Left colon (tissue), 2 donors: ENCODE measurements around the gene LAMC3. TPM values are rescaled to one million over a fixed set of nuclear protein-coding genes. Genes with fewer than 3 reads are reported as not detected.

Experiments
- ATAC-seq: fragments of 200-7000 bp; cut with Tn5 transposase; one replicate; pipeline ENCODE4 v1.9.1; 2020; ENCODE audit warnings: mild to moderate bottlenecking, moderate library complexity
- DNase-seq, 2 donors: peaks; one replicate each; pipeline ENCODE4 v3.0.0-alpha.2; 2020
- intact Hi-C, 2 donors: fragments of 100-400 bp; cut with DNase I in 1 of 2; cut with micrococcal nuclease in 1 of 2; formaldehyde crosslinking; loops; one replicate each; pipeline versions ENCODE4 v1.11.2 to v1.14.0; 2022; cut with DNase I, micrococcal nuclease
- long read RNA-seq: library from polyadenylated mRNA; unstranded; transcript quantifications from one replicate; pipeline ENCODE4 v2.0.0, GENCODE V29; 2021
- total RNA-seq, 2 donors: library from RNA; stranded (reverse); fragmentation: NEBNext Ultra II Directional; extraction: Animal tissue kit (Norgen Biotek cat#: 25700); gene quantifications; one replicate each; pipeline ENCODE4 v1.2.1, GENCODE V29; 2021
- donor health status: DM: no; HTN: no; CAD: no.
- donor health status: DM: yes; HTN: yes; CAD: no.

The LAMC3 gene
- 1 to 10 TPM in 1 of 2 donors, under 1 TPM in 1; 0.82 to 1.3 TPM for total RNA-seq
- long read RNA-seq, partial matches to known transcripts = 1 of 1 reads
- long read RNA-seq, other reads (novel, unspliced or antisense) = 0 of 1 reads

DNA sequence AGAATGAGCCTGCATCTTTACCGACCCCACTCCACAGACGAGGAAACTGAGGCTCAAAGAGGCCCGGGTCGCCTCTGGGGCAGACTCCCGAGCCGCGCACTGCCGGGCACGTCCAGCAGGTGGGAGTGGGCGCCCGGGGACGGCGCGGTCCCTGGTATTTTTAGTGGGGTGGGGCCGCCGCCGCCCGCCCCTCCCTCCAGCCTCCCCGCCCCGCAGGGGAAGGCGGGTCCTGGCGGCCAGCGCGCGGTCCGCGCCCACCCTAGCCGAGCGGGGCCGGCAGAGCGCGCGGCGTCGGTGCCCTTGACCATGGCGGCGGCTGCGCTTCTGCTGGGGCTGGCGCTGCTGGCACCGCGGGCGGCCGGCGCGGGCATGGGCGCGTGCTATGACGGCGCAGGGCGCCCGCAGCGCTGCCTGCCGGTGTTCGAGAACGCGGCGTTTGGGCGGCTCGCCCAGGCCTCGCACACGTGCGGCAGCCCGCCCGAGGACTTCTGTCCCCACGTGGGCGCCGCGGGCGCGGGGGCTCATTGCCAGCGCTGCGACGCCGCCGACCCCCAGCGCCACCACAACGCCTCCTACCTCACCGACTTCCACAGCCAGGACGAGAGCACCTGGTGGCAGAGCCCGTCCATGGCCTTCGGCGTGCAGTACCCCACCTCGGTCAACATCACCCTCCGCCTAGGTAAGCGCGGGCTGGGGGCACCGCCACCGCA, at the start of gene LAMC3:
TSS of gene LAMC3 (plus strand) at position 266 of the 710 bp plus-strand sequence. CDS start at position 307, 41 bp downstream.
- ATAC-seq = peak; percentile 42
- no peak for DNase-seq
- intact Hi-C loops = no loop called here

- DNase-seq = no peak
- intact Hi-C loops = no loop called here
- ATAC-seq = no peak
Observed at GRCh38 chr9:130959809-130960334, 49.1 kb upstream of the LAMC3 start.

- intact Hi-C loops = no loop called here
- DNase-seq (no peak), ATAC-seq (no peak)
Observed at GRCh38 chr9:130960522-130961378, 48.2 kb upstream of the LAMC3 start.

- ATAC-seq (no peak), DNase-seq (no peak)
- intact Hi-C loops = no loop called here
Observed at GRCh38 chr9:130961511-130962300, 47.3 kb upstream of the LAMC3 start.

DNA sequence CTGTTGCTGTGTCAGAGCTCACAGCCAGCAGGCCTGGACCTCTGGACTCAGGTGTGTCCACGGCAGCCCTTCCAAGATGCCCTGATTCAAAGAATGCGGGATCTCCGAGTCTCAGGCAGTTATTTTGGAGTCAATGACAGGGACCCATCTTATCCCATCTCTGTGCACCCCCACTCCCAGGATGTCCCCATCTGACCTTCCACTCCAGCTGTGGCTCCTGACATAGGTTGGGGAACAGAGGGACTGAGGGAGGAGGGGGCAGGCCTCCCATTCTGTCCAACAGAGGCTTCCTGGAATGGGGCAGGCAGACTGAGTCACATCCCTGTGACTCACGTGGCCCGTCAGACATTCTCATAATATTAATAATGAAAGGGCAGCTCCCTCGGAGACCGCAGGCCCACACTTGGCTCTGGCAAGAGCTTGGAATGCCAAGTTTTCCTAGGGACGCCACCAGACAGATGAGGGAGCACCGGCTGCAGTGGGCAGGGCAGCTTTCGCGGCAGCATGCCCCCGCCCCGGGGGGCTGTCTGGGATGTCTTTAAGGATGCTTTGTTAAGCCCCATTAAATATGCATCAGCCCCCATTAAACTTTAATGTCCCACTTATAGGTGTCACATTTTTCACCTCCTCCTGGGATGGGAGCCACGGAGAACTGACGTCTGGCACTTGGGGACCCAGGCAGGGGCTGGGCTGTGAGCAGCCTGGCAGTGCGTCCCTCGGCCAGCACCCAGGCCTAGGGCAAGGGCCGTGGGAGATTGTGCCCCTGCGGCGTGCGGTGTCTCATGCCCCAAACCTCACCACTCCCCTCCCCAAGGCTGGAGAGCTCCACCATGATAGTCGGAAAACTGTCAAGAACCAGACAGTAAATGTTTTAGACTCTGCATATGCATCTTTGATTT, 46.3 kb upstream of the LAMC3 start:
- no peak for DNase-seq

DNA sequence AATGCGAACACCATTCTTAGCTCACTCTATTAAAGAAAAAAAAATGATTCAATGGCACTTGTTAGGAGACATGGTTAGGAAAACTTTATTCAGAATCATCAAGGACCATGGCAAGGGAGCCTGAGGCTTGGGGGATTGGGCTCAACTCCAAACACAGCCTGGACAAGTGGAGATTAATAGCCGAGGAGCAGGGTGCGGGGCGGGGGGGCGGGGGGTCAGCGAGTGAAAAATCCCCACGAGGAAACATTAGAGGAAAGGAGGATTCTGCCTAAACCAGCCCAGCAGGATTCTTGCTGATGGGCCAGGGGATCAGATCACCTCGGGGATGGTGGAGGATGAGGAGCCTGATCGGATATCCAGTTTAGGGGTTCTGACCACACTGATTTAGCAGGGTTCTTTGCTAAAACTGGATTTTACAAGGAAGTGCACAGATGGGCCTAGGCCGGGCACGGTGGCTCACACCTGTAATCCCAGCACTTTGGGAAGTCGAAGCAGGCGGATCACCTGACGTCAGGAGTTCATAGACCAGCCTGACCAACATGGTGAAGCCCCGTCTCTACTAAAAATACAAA, 45.6 kb upstream of the LAMC3 start:
- no peak for ATAC-seq
- no peak for DNase-seq
- intact Hi-C loops = no loop called here

More for the DNA sequence above, 46.3 kb upstream of the LAMC3 start:
- no peak for ATAC-seq
- intact Hi-C loops = no loop called here

DNA sequence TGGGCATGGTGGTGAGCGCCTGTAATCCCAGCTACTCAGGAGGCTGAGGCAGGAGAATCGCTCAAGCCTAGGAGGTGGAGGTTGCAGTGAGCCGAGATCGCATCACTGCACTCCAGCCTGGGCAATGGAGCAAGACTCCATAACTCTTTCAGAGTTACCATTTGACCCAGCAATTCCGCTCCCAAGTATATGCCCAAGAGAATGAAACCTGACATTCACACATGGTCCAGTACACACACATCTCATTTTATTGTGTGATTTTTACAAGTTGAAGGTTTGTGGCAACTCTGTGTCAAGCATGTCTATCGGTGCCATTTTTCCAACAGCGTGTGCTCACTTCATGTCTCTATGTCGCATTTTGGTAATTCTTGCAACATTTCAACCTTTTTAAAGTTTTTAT, 45.1 kb upstream of the LAMC3 start:
- intact Hi-C loops = no loop called here
- DNase-seq = no peak
- ATAC-seq = no peak

GRCh38 chr9:130965680-130966079, 43.3 kb upstream of the LAMC3 start:
- DNase-seq (no peak), ATAC-seq (no peak)
- intact Hi-C loops = no loop called here

GRCh38 chr9:130970052-130970451, 38.9 kb upstream of the LAMC3 start:
- DNase-seq = no peak
- ATAC-seq = no peak
- intact Hi-C loops = no loop called here

DNA sequence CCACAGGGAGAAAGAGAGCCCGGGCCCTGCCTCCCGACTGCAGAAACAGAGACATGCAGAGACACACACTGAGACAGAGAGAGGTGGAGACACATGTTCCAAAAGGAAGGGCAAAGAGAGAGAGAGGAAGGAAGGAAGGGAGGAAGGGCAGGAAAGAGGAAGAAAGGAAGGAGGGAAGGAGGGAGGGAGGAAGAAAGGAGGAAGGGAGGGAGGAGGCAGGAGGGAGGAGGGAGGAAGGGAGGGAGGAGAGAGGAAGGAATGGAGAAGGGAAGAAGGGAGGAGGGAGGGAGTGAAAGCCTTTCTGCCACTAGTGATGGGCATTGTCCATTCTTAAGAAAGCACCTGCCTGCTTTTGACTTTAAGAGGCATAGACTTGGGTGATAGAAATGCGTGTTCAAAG, 38.1 kb upstream of the LAMC3 start:
- no peak for ATAC-seq
- intact Hi-C loops = no loop called here
- DNase-seq = no peak

DNA sequence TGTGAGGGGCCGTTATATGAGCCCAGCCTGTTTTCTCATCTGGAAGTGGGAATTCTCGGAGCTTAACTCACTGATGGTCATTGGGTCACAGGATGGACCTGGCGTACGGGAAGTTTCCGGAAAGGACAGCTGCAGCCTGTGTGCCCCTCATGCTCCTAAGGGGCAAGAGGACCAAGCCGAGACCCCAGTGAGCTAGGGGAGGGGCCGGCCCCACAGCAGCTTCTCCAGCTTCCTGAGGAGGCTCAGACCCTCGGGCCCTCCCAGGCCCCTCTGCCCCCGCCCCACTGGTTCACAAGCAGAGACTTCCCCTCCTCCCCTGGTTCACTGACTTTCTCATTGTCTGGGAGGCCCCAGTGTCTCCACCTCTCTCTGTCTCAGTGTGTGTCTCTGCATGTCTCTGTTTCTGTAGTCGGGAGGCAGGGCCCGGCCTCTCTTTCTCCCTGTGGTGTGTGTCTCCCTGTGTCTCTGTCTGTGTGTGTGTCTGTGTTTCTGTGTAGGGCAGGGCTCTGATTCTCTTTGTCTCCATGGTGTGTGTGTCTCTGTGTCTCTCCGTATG, 37.6 kb upstream of the LAMC3 start:
- intact Hi-C loops = no loop called here
- DNase-seq = no peak
- ATAC-seq = no peak

GRCh38 chr9:130972277-130972956, 36.6 kb upstream of the LAMC3 start:
- DNase-seq = no peak
- ATAC-seq = no peak
- intact Hi-C loops = no loop called here

GRCh38 chr9:130972957-130973685, 35.9 kb upstream of the LAMC3 start:
- DNase-seq (no peak), ATAC-seq (no peak)
- intact Hi-C loops = no loop called here

DNA sequence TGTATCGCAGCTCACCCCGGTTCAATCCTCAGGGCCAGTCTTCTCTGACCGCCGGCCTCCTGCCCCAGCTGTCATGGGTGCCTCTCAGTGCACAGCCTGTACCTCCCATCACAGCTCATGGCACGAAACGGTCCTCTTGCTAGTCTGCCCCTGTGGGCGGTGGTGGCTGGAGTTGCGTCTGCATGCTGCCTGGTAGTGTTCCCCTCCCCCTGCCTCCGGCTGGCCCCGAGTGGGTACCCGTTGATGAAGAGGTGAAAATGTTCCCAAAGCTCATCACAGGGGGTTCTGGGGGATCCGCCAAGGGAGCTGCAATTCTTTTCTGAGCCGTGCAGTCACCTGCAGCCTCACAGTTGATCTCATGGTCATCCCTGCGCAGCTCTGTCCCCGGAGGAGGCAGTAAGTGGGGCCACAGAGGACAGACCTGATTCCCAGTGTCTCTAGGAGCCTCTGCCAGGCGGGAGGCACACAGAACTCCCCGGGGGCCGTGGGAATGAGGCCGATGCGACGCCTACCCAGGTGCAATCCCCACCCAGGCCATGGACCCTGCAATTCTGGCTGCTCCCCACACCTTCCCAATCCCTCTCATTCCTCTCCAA, 35.2 kb upstream of the LAMC3 start:
- no peak for ATAC-seq
- no peak for DNase-seq
- intact Hi-C loops = no loop called here

DNA sequence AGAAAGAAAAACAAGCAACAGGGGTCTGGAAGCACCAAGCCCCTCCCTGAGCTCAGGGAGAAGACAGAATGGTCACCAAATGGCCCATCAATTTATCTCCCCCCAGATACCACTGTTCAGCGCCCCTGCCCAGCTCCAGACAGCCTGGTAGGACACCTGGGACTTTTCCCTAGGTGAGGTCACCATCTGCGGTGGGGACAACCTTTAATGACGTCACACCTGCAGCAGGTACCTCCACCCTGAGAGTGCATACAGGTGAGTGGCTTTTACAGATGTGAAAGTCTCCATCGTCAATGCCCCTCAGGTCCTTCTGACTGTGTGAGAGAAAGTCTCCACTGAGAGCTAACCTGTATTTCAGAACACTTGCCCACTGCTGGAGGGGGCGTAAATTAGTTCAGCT, 34.3 kb upstream of the LAMC3 start:
- intact Hi-C loops = no loop called here
- ATAC-seq (no peak), DNase-seq (no peak)

DNA sequence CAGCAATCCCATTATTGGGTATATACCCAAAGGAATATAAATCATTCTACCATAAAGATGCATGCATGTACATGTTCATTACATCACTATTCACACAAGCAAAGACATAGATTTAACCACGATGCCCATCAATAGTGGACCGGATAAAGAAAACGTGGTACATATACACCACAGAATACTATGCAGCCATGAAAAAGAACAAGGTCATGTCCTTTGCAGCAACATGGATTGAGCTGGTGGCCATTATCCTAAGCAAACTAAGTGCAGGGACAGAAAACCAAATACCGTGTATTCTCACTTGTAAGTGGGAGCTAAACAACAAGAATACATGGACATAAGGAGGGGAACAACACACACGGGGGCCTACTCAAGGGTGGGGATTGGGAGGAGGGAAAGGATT, 33.8 kb upstream of the LAMC3 start:
- ATAC-seq (no peak), DNase-seq (no peak)
- intact Hi-C loops = no loop called here
